GM23338 (cell line): ENCODE data around the gene RRP8. TPM values are rescaled to one million over a fixed set of nuclear protein-coding genes. Genes with fewer than 3 reads are reported as not detected.
A peak's percentile ranks its signal among the peaks of the same experiment; 100 is the strongest.

Source experiments
- ATAC-seq: fragments of 200-7000 bp; cut with Tn5 transposase; 3 replicates; pipeline ENCODE4 v1.9.1; 2020
- DNase-seq: peaks from one replicate; pipeline ENCODE4 v3.0.0-alpha.2; 2015; ENCODE audit warnings: low spot score
- H2AFZ ChIP-seq: fragments of 200-600 bp; sonication (generic); 2 replicates; pipeline ENCODE4 v1.8.0; 2016; ENCODE audit warnings: antibody characterized with exemption, mild to moderate bottlenecking, moderate library complexity
- H3F3A ChIP-seq: fragments of 200-600 bp; sonication (generic); replicated peaks from 2 replicates; pipeline ENCODE4 v1.8.0; 2017; ENCODE audit warnings: antibody characterized with exemption, mixed run types, low read depth
- H3K27ac ChIP-seq: fragments of 200-600 bp; sonication (generic); 2 replicates; pipeline ENCODE4 v1.6.1; 2016; ENCODE audit warnings: low read depth
- H3K27me3 ChIP-seq: fragments of 200-600 bp; sonication (generic); 2 replicates; pipeline ENCODE4 v1.8.0; 2016; ENCODE audit warnings: mild to moderate bottlenecking, mixed run types, moderate library complexity; ENCODE audit not compliant: insufficient read depth
- H3K36me3 ChIP-seq: fragments of 200-600 bp; sonication (generic); 2 replicates; pipeline ENCODE4 v1.8.0; 2016; ENCODE audit warnings: mild to moderate bottlenecking; ENCODE audit not compliant: insufficient read depth
- H3K4me1 ChIP-seq: fragments of 200-600 bp; sonication (generic); 2 replicates; pipeline ENCODE4 v1.8.0; 2016; ENCODE audit warnings: mild to moderate bottlenecking, moderate library complexity; ENCODE audit not compliant: insufficient read depth
- H3K4me2 ChIP-seq: fragments of 200-600 bp; sonication (generic); 2 replicates; pipeline ENCODE4 v1.7.1; 2017; ENCODE audit warnings: mixed run types
- H3K4me3 ChIP-seq: fragments of 200-600 bp; sonication (generic); 2 replicates; pipeline ENCODE4 v1.6.1; 2016; ENCODE audit warnings: mixed run types
- H3K79me2 ChIP-seq: fragments of 200-600 bp; sonication (generic); replicated peaks from 2 replicates; pipeline ENCODE4 v1.8.0; 2017; ENCODE audit warnings: mild to moderate bottlenecking; ENCODE audit not compliant: insufficient read depth
- H3K9me2 ChIP-seq: fragments of 200-600 bp; sonication (generic); 2 replicates; pipeline ENCODE4 v1.8.0; 2017; ENCODE audit not compliant: insufficient read depth
- H4K20me1 ChIP-seq: fragments of 200-600 bp; sonication (generic); replicated peaks from 2 replicates; pipeline ENCODE4 v1.8.0; 2017; ENCODE audit warnings: mild to moderate bottlenecking; ENCODE audit not compliant: insufficient read depth
- H3K27ac Mint-ChIP-seq: 2 replicates; pipeline ENCODE4 v1.8.0; 2020; ENCODE audit warnings: inconsistent platforms, mild to moderate bottlenecking, moderate library complexity, mixed read lengths
- H3K27me3 Mint-ChIP-seq: 3 replicates; pipeline ENCODE4 v1.8.0; 2022; ENCODE audit warnings: low read depth, mild to moderate bottlenecking, moderate library complexity, mixed read lengths, inconsistent platforms; ENCODE audit not compliant: insufficient read depth, poor library complexity
- H3K36me3 Mint-ChIP-seq: 3 replicates; pipeline ENCODE4 v1.8.0; 2021; ENCODE audit warnings: low read depth, mild to moderate bottlenecking, inconsistent platforms, moderate library complexity, mixed read lengths
- H3K4me1 Mint-ChIP-seq: 3 replicates; pipeline ENCODE4 v1.8.0; 2020; ENCODE audit warnings: mild to moderate bottlenecking, inconsistent platforms, mixed read lengths
- H3K4me3 Mint-ChIP-seq: 3 replicates; pipeline ENCODE4 v1.8.0; 2021; ENCODE audit warnings: moderate library complexity, mild to moderate bottlenecking, inconsistent platforms, mixed read lengths
- H3K9me3 Mint-ChIP-seq: 3 replicates; pipeline ENCODE4 v1.8.0; 2020; ENCODE audit warnings: moderate library complexity, mild to moderate bottlenecking, inconsistent platforms, mixed read lengths
- CTCF ChIP-seq, 2 experiments: fragments of 200-600 bp in 1 of 2; sonication (generic) in 1 of 2; conservative IDR thresholded peaks; 2 replicates each; pipeline versions ENCODE4 v1.5.1 to v1.6.1; 2016 to 2017; ENCODE audit warnings: antibody characterized with exemption in 2 of 2, low read depth in 2 of 2, mild to moderate bottlenecking in 2 of 2, moderate library complexity in 1 of 2
- ETS1 ChIP-seq: IDR thresholded peaks from 2 replicates; pipeline ENCODE4 v1.6.1; 2016; ENCODE audit warnings: antibody characterized with exemption
- EZH2 ChIP-seq: fragments of 200-600 bp; sonication (generic); IDR thresholded peaks from one replicate; pipeline ENCODE4 v1.8.0; 2017; ENCODE audit warnings: antibody characterized with exemption, mild to moderate bottlenecking, low read depth; ENCODE audit not compliant: unreplicated experiment
- NANOG ChIP-seq: IDR thresholded peaks from 2 replicates; pipeline ENCODE4 v1.6.1; 2016; ENCODE audit warnings: antibody characterized with exemption, borderline replicate concordance
- REST ChIP-seq: IDR thresholded peaks from one replicate; pipeline ENCODE4 v1.6.1; 2018; ENCODE audit warnings: antibody characterized with exemption; ENCODE audit not compliant: unreplicated experiment
- STAT1 ChIP-seq: IDR thresholded peaks from one replicate; pipeline ENCODE4 v1.6.1; 2016; ENCODE audit warnings: antibody characterized with exemption; ENCODE audit not compliant: unreplicated experiment
- ZNF114 ChIP-seq: fragments of 250-450 bp; sonication (Bioruptor Pico); IDR thresholded peaks from 2 replicates; pipeline ENCODE4 v1.5.0; 2020; ENCODE audit warnings: mild to moderate bottlenecking, moderate library complexity
- ZNF462 ChIP-seq: fragments of 250-450 bp; sonication (Bioruptor Pico); IDR thresholded peaks from 2 replicates; pipeline ENCODE4 v1.5.0; 2020; ENCODE audit warnings: mild to moderate bottlenecking, moderate library complexity
- polyA plus RNA-seq: library from polyadenylated mRNA; unstranded; fragments of >200 nt; fragmentation: Nextera tagmentation; extraction: Ambion mirVana; gene quantifications from 2 replicates; pipeline ENCODE4 v1.2.1, GENCODE V29; 2016
- total RNA-seq: library from RNA; depleted of rRNA; stranded (reverse); fragments of >200 nt; shearing (Covaris generic); gene quantifications from 2 replicates; pipeline ENCODE4 v1.2.3, GENCODE V29; 2014

RRP8 gene
- total and polyA plus RNA-seq, 2 experiments from 2014 or later: 7.4 to 13.7 TPM

- no peak overlapping the region for H2AFZ ChIP-seq
- Mint-ChIP-seq H3K27me3 (peaks cover 38% of the 10 kb centered on the region), H3K4me3 (0 out of 3 replicates have a peak overlapping the region, but pooled peaks have one; percentile 19), H3K9me3 (no peaks in the 10 kb centered on the region; the same call in 2 of the 3 replicates), H3K27ac (no peak overlapping the region), H3K4me1 (peaks cover 9% of the 10 kb centered on the region), H3K36me3 (peaks cover 13% of the 10 kb centered on the region)
- no peaks in the 10 kb centered on the region for H4K20me1 ChIP-seq
- H3K36me3 ChIP-seq: no peaks in the 10 kb centered on the region
- DNase-seq (no peak), ATAC-seq (no peak)
- no peaks in the 10 kb centered on the region; the same call in 1 of the 2 replicates for H3K4me1 ChIP-seq
- H3K27me3 ChIP-seq: peaks cover 40% of the 10 kb centered on the region
- H3K4me2 ChIP-seq: no peak overlapping the region
- H3K4me3 ChIP-seq: no peak overlapping the region
- TF ChIP-seq ZNF462 (CRISPR knock-in tag) (no peak), ETS1 (no peak), ZNF114 (no peak), CTCF (conservative IDR thresholded peaks at IDR 0.05; ENCODE audit: low read depth in 2 of 2) (no peak), EZH2 (no peak), REST (no peak), NANOG (no peak), STAT1 (no peak)
- H3K79me2 ChIP-seq: no peaks in the 10 kb centered on the region
- no peaks in the 10 kb centered on the region for H3K9me2 ChIP-seq
- H3F3A ChIP-seq: no peaks in the 10 kb centered on the region; the same call in 1 of the 2 replicates
- no peak overlapping the region for H3K27ac ChIP-seq
Observed at GRCh38 chr11:6628526-6628925, 25.1 kb upstream of the RRP8 start.
